ENCODE measurements around the gene PAIP1. TPM values are rescaled to one million over a fixed set of nuclear protein-coding genes. Genes with fewer than 3 reads are reported as not detected.

PAIP1 gene
- total RNA-seq, 2 experiments from 2014 or later: 44.2 to 69.2 TPM

GRCh38 chr5:43497311-43498104 is 59.4 kb downstream of the PAIP1 start:
- no peak overlapping the region for H3K4me2 ChIP-seq (ENCODE audit: low read length)
- H4K20me1 ChIP-seq (ENCODE audit: insufficient read depth, low read length): no peaks in the 10 kb centered on the region
- TF ChIP-seq, protein P1, sequence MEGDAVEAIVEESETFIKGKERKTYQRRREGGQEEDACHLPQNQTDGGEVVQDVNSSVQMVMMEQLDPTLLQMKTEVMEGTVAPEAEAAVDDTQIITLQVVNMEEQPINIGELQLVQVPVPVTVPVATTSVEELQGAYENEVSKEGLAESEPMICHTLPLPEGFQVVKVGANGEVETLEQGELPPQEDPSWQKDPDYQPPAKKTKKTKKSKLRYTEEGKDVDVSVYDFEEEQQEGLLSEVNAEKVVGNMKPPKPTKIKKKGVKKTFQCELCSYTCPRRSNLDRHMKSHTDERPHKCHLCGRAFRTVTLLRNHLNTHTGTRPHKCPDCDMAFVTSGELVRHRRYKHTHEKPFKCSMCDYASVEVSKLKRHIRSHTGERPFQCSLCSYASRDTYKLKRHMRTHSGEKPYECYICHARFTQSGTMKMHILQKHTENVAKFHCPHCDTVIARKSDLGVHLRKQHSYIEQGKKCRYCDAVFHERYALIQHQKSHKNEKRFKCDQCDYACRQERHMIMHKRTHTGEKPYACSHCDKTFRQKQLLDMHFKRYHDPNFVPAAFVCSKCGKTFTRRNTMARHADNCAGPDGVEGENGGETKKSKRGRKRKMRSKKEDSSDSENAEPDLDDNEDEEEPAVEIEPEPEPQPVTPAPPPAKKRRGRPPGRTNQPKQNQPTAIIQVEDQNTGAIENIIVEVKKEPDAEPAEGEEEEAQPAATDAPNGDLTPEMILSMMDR (conservative IDR thresholded peaks at IDR 0.05; ENCODE audit: low read length): no peak
- TF ChIP-seq EZH2phosphoT487 (IDR thresholded peaks at IDR 0.05; ENCODE audit: borderline replicate concordance, low read depth, low read length): no peak
- ChIA-PET CTCF (ENCODE audit: unreplicated experiment) (interaction anchor here (0.6 kb wide), 1 partner anchor 16 kb away, joined by 3 read pairs; no protein-coding TSS in a partner anchor), POLR2A (interaction anchor here (1.1 to 1.8 kb wide), 2 partner anchors 8 to 13 kb away, joined by 6 to 8 read pairs; partner anchors contain the start of gene TMEM267)
- peaks cover 49% of the 10 kb centered on the region for H3K36me3 ChIP-seq (ENCODE audit: insufficient read depth, low read length)
- H3K27ac ChIP-seq (ENCODE audit: low read depth, low read length, poor library complexity, severe bottlenecking): no peak overlapping the region
- no TSS peak for BruUV-seq (replicated peaks)
- no peaks in the 10 kb centered on the region for H3K4me1 ChIP-seq (ENCODE audit: insufficient read depth, low read length, poor library complexity, severe bottlenecking)
- no peak overlapping the region for H2AFZ ChIP-seq (ENCODE audit: low read length)
- H3K9me2 ChIP-seq (ENCODE audit: insufficient read depth, low read length): no peaks in the 10 kb centered on the region
- DNase-seq (ENCODE audit: low spot score): no peak
- H3K79me2 ChIP-seq (ENCODE audit: insufficient read depth, low read depth, low read length): no peaks in the 10 kb centered on the region
- intact Hi-C loops (cut with micrococcal nuclease; ENCODE audit: unreplicated experiment): no loop called here
- H3K9me3 ChIP-seq (ENCODE audit: low read length): no peaks in the 10 kb centered on the region
- H3K4me3 ChIP-seq (ENCODE audit: low read depth, low read length, poor library complexity, severe bottlenecking): no peak overlapping the region

GRCh38 chr5:43491326-43491725 is 65.6 kb downstream of the PAIP1 start:
- ChIA-PET POLR2A (interaction anchor here (0.9 kb wide), 1 partner anchor 9 kb away, joined by 4 read pairs; no protein-coding TSS in a partner anchor), CTCF (ENCODE audit: unreplicated experiment) (no interaction called here)
- H3K4me1 ChIP-seq (ENCODE audit: insufficient read depth, low read length, poor library complexity, severe bottlenecking): no peaks in the 10 kb centered on the region
- no peak for TF ChIP-seq EZH2phosphoT487 (IDR thresholded peaks at IDR 0.05; ENCODE audit: borderline replicate concordance, low read depth, low read length)
- TF ChIP-seq, protein P1 (conservative IDR thresholded peaks at IDR 0.05; ENCODE audit: low read length): no peak
- no peak for DNase-seq (ENCODE audit: low spot score)
- H3K9me3 ChIP-seq (ENCODE audit: low read length): no peaks in the 10 kb centered on the region
- no peak overlapping the region for H3K4me3 ChIP-seq (ENCODE audit: low read depth, low read length, poor library complexity, severe bottlenecking)
- H2AFZ ChIP-seq (ENCODE audit: low read length): no peak overlapping the region
- H3K79me2 ChIP-seq (ENCODE audit: insufficient read depth, low read depth, low read length): no peaks in the 10 kb centered on the region
- H3K27ac ChIP-seq (ENCODE audit: low read depth, low read length, poor library complexity, severe bottlenecking): no peak overlapping the region
- H3K9me2 ChIP-seq (ENCODE audit: insufficient read depth, low read length): no peaks in the 10 kb centered on the region
- no peak overlapping the region for H3K4me2 ChIP-seq (ENCODE audit: low read length)
- peaks cover 77% of the 10 kb centered on the region for H3K36me3 ChIP-seq (ENCODE audit: insufficient read depth, low read length)
- no peaks in the 10 kb centered on the region for H4K20me1 ChIP-seq (ENCODE audit: insufficient read depth, low read length)
- intact Hi-C loops (cut with micrococcal nuclease; ENCODE audit: unreplicated experiment): no loop called here
- BruUV-seq (replicated peaks): no TSS peak

GRCh38 chr5:43486353-43486752 is 70.5 kb downstream of the PAIP1 start:
- no peaks in the 10 kb centered on the region for H4K20me1 ChIP-seq (ENCODE audit: insufficient read depth, low read length)
- TF ChIP-seq, protein P1 (conservative IDR thresholded peaks at IDR 0.05; ENCODE audit: low read length): no peak
- TF ChIP-seq EZH2phosphoT487 (IDR thresholded peaks at IDR 0.05; ENCODE audit: borderline replicate concordance, low read depth, low read length): no peak
- BruUV-seq (replicated peaks): no TSS peak
- H3K27ac ChIP-seq (ENCODE audit: low read depth, low read length, poor library complexity, severe bottlenecking): no peak overlapping the region
- no peaks in the 10 kb centered on the region for H3K9me3 ChIP-seq (ENCODE audit: low read length)
- H3K79me2 ChIP-seq (ENCODE audit: insufficient read depth, low read depth, low read length): peaks cover 19% of the 10 kb centered on the region; the same call in 1 of the 2 replicates
- peaks cover 27% of the 10 kb centered on the region for H3K4me1 ChIP-seq (ENCODE audit: insufficient read depth, low read length, poor library complexity, severe bottlenecking)
- no peak overlapping the region for H2AFZ ChIP-seq (ENCODE audit: low read length)
- no peaks in the 10 kb centered on the region for H3K9me2 ChIP-seq (ENCODE audit: insufficient read depth, low read length)
- intact Hi-C loops (cut with micrococcal nuclease; ENCODE audit: unreplicated experiment): loop anchor here (10.0 kb wide), 1 partner anchor 492 kb away; no protein-coding TSS in a partner anchor
- CTCF ChIA-PET (ENCODE audit: unreplicated experiment): no interaction called here
- no peak for DNase-seq (ENCODE audit: low spot score)
- no peak overlapping the region for H3K4me3 ChIP-seq (ENCODE audit: low read depth, low read length, poor library complexity, severe bottlenecking)
- POLR2A ChIA-PET: interaction anchor here (1.1 to 3.4 kb wide), 5 partner anchors 18 to 365 kb away, joined by 3 to 38 read pairs (median 5); partner anchors contain the start of gene C5orf34
- peaks cover 48% of the 10 kb centered on the region for H3K36me3 ChIP-seq (ENCODE audit: insufficient read depth, low read length)
- H3K4me2 ChIP-seq (ENCODE audit: low read length): no peak overlapping the region

Measured in OCI-LY7 (cell line).